Skeletal muscle satellite cell (primary cell): Measurements from ENCODE around the gene ZNF254. TPM values are rescaled to one million over a fixed set of nuclear protein-coding genes. Genes with fewer than 3 reads are reported as not detected.
A peak's percentile ranks its signal among the peaks of the same experiment; 100 is the strongest.
"Not testable (repeated sequence)": the region's sequence is repeated elsewhere in the genome, so short reads cannot be mapped to it uniquely, and the experiment has no call there.

Experiments
- H3K27me3 ChIP-seq: 2 replicates; pipeline ENCODE4 v1.7.0; 2013; ENCODE audit warnings: low read length; ENCODE audit not compliant: control insufficient read depth, insufficient read depth
- H3K36me3 ChIP-seq: 2 replicates; pipeline ENCODE4 v1.7.0; 2013; ENCODE audit warnings: mild to moderate bottlenecking, control low read depth, low read length; ENCODE audit not compliant: insufficient read depth
- H3K4me1 ChIP-seq: 2 replicates; pipeline ENCODE4 v1.7.0; 2013; ENCODE audit warnings: low read length; ENCODE audit not compliant: control insufficient read depth, insufficient read depth
- H3K4me2 ChIP-seq: 2 replicates; pipeline ENCODE4 v1.7.0; 2013; ENCODE audit warnings: mild to moderate bottlenecking, low read length
- H3K4me3 ChIP-seq: 2 replicates; pipeline ENCODE4 v1.7.0; 2013; ENCODE audit warnings: low read length
- H3K9ac ChIP-seq: 2 replicates; pipeline ENCODE4 v1.7.0; 2013; ENCODE audit warnings: mild to moderate bottlenecking, low read depth, low read length, moderate library complexity
- H3K9me3 ChIP-seq: replicated peaks from 2 replicates; pipeline ENCODE4 v1.7.0; 2013; ENCODE audit warnings: mild to moderate bottlenecking, control low read depth, low read length
- total RNA-seq: library from RNA; depleted of rRNA; stranded (reverse); fragments of >200 nt; gene quantifications from 2 replicates; pipeline ENCODE4 v1.2.3, GENCODE V29; 2012; rRNA removed

ZNF254 gene
- total RNA-seq: 9.6 TPM in 2 replicates

GRCh38 chr19:24086974-24087595 lies at the start of gene ZNF254:
TSS of gene ZNF254 (plus strand) at chr19:24087187. CDS start at chr19:24087308, 121 bp downstream.
- Histone ChIP-seq H3K27me3 (no peaks in the 10 kb centered on the region), H3K4me1 (no peaks in the 10 kb centered on the region), H3K4me3 (peak within 1 kb of the TSS; percentile 89), H3K36me3 (peaks cover 4% of the 10 kb centered on the region), H3K9ac (peak within 1 kb of the TSS; percentile 99), H3K9me3 (no peaks in the 10 kb centered on the region), H3K4me2 (peak within 1 kb of the TSS; percentile 80)

DNA sequence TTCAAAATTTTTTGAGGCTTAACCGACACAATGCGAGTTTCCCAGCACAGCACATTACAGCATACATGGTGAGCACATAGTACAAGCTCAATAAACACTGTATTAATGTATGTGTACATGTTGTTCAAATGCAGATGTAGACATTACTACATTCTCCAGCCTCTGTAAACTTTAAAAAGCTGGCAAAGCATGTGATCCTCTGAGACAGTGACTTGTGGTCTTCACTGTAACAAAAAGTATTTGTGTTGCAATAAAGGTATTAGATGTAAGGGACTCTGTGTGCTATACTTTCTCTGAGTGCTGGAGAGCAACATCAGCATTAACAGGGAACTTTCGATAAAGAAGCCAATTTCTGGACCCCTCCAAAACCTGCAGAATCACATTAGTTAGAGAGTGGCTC lies 46.4 kb upstream of the ZNF254 start:
- Histone ChIP-seq H3K36me3 (peaks cover 33% of the 10 kb centered on the region), H3K9ac (no peak overlapping the region)

DNA sequence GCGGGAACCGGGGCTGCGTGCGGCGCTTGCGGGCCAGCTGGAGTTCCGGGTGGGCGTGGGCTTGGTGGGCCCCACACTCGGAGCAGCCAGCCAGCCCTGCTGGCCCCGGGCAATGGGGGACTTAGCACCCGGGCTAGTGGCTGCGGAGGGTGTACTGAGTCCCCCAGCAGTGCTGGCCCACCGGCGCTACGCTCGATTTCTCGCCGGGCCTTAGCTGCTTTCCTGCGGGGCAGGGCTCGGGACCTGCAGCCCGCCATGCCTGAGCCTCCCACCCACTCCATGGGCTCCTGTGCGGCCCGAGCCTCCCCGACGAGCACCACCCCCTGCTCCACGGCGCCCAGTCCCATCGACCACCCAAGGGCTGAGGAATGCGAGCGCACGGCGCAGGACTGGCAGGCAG lies 45.7 kb upstream of the ZNF254 start:
- H3K4me1 ChIP-seq, H3K27me3 ChIP-seq, H3K9me3 ChIP-seq, H3K4me3 ChIP-seq, H3K9ac ChIP-seq, H3K4me2 ChIP-seq: not testable (repeated sequence)
- H3K36me3 ChIP-seq: peaks cover 29% of the 10 kb centered on the region

More for the DNA sequence above, 46.4 kb upstream of the ZNF254 start:
- H3K4me3 ChIP-seq: no peak overlapping the region
- no peaks in the 10 kb centered on the region for H3K27me3 ChIP-seq
- H3K4me1 ChIP-seq: no peaks in the 10 kb centered on the region
- H3K4me2 ChIP-seq: no peak overlapping the region
- H3K9me3 ChIP-seq: no peaks in the 10 kb centered on the region

- Histone ChIP-seq H3K9ac (no peak overlapping the region), H3K4me3 (no peak overlapping the region), H3K4me2 (no peak overlapping the region), H3K36me3 (peaks cover 45% of the 10 kb centered on the region), H3K4me1 (no peaks in the 10 kb centered on the region), H3K9me3 (no peaks in the 10 kb centered on the region), H3K27me3 (no peaks in the 10 kb centered on the region)
Observed at GRCh38 chr19:24046550-24046949, 40.4 kb upstream of the ZNF254 start.

GRCh38 chr19:24048261-24048660 lies 38.7 kb upstream of the ZNF254 start:
- Histone ChIP-seq H3K4me2 (no peak overlapping the region), H3K9ac (no peak overlapping the region), H3K4me3 (no peak overlapping the region), H3K4me1 (peaks cover 4% of the 10 kb centered on the region), H3K9me3 (no peaks in the 10 kb centered on the region), H3K36me3 (peaks cover 62% of the 10 kb centered on the region), H3K27me3 (no peaks in the 10 kb centered on the region)

- Histone ChIP-seq H3K4me1 (peaks cover 17% of the 10 kb centered on the region), H3K4me3 (no peak overlapping the region), H3K4me2 (no peak overlapping the region), H3K9me3 (no peaks in the 10 kb centered on the region), H3K9ac (no peak overlapping the region), H3K36me3 (peaks cover 66% of the 10 kb centered on the region), H3K27me3 (no peaks in the 10 kb centered on the region)
Observed at GRCh38 chr19:24049537-24049936, 37.5 kb upstream of the ZNF254 start.

DNA sequence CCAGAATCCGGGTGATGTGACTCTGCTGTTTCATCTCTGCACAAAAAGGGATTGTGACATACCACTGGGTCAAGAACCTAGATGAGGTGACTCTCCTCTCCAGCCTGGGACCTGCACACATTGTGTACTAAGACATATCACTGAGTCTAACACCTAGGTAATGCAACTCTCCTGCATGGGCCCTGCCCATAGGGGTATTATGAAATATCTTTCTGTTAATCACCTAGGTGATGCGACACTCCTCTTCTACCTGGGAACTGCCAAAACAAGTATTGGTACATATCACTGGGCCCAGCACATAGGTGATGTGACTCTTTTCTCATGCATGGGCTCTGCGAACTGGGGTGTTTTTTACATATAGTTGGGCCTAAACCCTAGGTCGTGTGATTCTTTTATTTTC lies 35.5 kb upstream of the ZNF254 start:
- Histone ChIP-seq H3K9me3 (no peaks in the 10 kb centered on the region), H3K4me3 (no peak overlapping the region), H3K4me1 (peaks cover 24% of the 10 kb centered on the region), H3K4me2 (no peak overlapping the region), H3K27me3 (no peaks in the 10 kb centered on the region), H3K9ac (no peak overlapping the region), H3K36me3 (peaks cover 74% of the 10 kb centered on the region)

- Histone ChIP-seq H3K4me2 (no peak overlapping the region), H3K4me3 (no peak overlapping the region), H3K9me3 (no peaks in the 10 kb centered on the region), H3K4me1 (peaks cover 24% of the 10 kb centered on the region), H3K27me3 (no peaks in the 10 kb centered on the region), H3K36me3 (peaks cover 74% of the 10 kb centered on the region), H3K9ac (no peak overlapping the region)
Observed at GRCh38 chr19:24052811-24053210, 34.2 kb upstream of the ZNF254 start.

- Histone ChIP-seq H3K9ac (no peak overlapping the region), H3K9me3 (no peaks in the 10 kb centered on the region), H3K4me2 (peak overlapping the region; percentile 49), H3K4me1 (peaks cover 24% of the 10 kb centered on the region), H3K4me3 (peak overlapping the region; percentile 28), H3K27me3 (no peaks in the 10 kb centered on the region), H3K36me3 (peaks cover 71% of the 10 kb centered on the region)
Observed at GRCh38 chr19:24053601-24054000, 33.4 kb upstream of the ZNF254 start.

DNA sequence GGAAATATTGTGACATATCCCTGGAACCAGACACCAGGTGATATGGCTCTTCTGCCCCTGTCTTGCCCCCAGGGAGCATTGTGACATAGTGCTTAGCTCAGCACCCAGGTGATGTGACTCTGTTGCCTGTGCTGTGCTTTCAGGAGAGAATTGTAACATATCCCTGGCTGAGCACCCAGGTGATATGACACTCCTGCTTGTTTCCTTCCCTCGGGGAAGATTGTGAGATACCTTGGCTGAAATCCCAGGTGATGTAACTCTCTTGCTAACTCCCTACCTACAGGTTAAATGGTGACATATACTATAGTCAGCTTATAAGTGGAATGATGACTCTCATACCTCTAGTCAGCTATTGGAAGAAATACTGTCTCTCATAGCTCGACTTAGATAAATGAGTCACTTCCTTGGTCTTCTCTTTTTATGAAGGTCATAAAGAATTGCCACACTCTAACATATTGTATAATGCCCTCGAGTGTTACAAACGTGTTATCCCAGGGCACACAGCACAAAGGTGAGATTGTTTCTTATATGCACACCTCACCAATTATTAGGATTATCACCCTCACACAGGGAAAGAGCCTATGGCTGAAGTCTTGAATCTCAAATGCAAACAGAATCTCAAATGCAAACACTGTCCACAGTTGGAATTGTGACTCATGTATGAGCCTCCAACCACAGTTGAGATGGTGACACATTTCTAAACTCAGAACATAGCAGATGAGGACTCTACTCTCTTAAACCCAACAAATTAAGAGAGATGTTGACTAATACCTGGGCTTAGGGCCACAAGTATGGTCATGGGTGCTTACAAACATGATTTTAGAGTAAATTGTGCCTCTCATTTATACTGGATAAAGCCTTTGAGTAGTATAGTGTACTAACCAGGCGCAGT lies 32.7 kb upstream of the ZNF254 start:
- peaks cover 72% of the 10 kb centered on the region for H3K36me3 ChIP-seq
- no peaks in the 10 kb centered on the region for H3K9me3 ChIP-seq
- H3K4me3 ChIP-seq: peak overlapping the region; percentile 28
- H3K9ac ChIP-seq: no peak overlapping the region
- H3K4me1 ChIP-seq: peaks cover 24% of the 10 kb centered on the region
- no peaks in the 10 kb centered on the region for H3K27me3 ChIP-seq
- peak overlapping the region; percentile 49 for H3K4me2 ChIP-seq

- Histone ChIP-seq H3K36me3 (peaks cover 68% of the 10 kb centered on the region), H3K4me1 (peaks cover 24% of the 10 kb centered on the region), H3K9ac (no peak overlapping the region), H3K4me3 (no peak overlapping the region), H3K4me2 (no peak overlapping the region), H3K27me3 (no peaks in the 10 kb centered on the region), H3K9me3 (no peaks in the 10 kb centered on the region)
Observed at GRCh38 chr19:24055548-24055947, 31.4 kb upstream of the ZNF254 start.
